SK-N-SH (cell line): ENCODE data around the gene BAG1. TPM values are rescaled to one million over a fixed set of nuclear protein-coding genes. Genes with fewer than 3 reads are reported as not detected.

Experiments
- CTCF ChIA-PET: fragments of 300-600, 350-600 bp; formaldehyde crosslinking; extraction: SDS; loops from one replicate; lab custom pipeline; 2021; lab: Yijun Ruan, JAX
- POLR2A ChIA-PET: fragments of 350-600 bp; sonication (Branson Sonifier 250); formaldehyde crosslinking; extraction: SDS; loops from one replicate; lab custom pipeline; 2020; ENCODE audit warnings: antibody characterized with exemption, inconsistent platforms; lab: Yijun Ruan, JAX
- DNase-seq: peaks from one replicate; pipeline ENCODE4 v3.0.0; 2012
- H2AFZ ChIP-seq: fragments of 200-600 bp; sonication (generic); 2 replicates; pipeline ENCODE4 v1.8.1; 2016; ENCODE audit warnings: antibody characterized with exemption, mild to moderate bottlenecking, low read depth
- H3F3A ChIP-seq: fragments of 200-600 bp; sonication (generic); replicated peaks from 2 replicates; pipeline ENCODE3; 2016; ENCODE audit warnings: antibody characterized with exemption, mild to moderate bottlenecking; ENCODE audit not compliant: insufficient read depth
- H3K27ac ChIP-seq, 2 experiments: fragments of 200-500 bp in 1 of 2; fragments of 200-600 bp in 1 of 2; sonication (Bioruptor generic) in 1 of 2; sonication (generic), shearing (Covaris generic) in 1 of 2; 2 replicates each; pipeline versions ENCODE4 v1.5.1 to v1.6.1; 2014 to 2016; ENCODE audit warnings: low read depth in 2 of 2, inconsistent platforms in 1 of 2, low read length in 1 of 2, mild to moderate bottlenecking in 1 of 2, mixed read lengths in 1 of 2
- H3K27me3 ChIP-seq: fragments of 200-600 bp; sonication (generic), shearing (Covaris generic); 2 replicates; pipeline ENCODE4 v1.6.1; 2016; ENCODE audit warnings: mixed run types; ENCODE audit not compliant: insufficient read depth
- H3K36me3 ChIP-seq, 2 experiments: fragments of 200-500 bp in 1 of 2; fragments of 200-600 bp in 1 of 2; sonication (Bioruptor generic) in 1 of 2; sonication (generic) in 1 of 2; replicated peaks in 1 of 2; 2 replicates each; pipeline versions ENCODE3 to v1.5.1; 2014 to 2016; ENCODE audit warnings: low read length in 1 of 2, mild to moderate bottlenecking in 1 of 2; ENCODE audit not compliant: insufficient read depth in 2 of 2, control insufficient read depth in 1 of 2
- H3K4me1 ChIP-seq, 2 experiments: fragments of 200-500 bp in 1 of 2; fragments of 200-600 bp in 1 of 2; sonication (Bioruptor generic) in 1 of 2; sonication (generic), shearing (Covaris generic) in 1 of 2; 2 replicates each; pipeline versions ENCODE4 v1.5.1 to v1.6.1; 2014 to 2016; ENCODE audit warnings: low read depth in 1 of 2, low read length in 1 of 2, mixed run types in 1 of 2; ENCODE audit not compliant: insufficient read depth in 2 of 2, control insufficient read depth in 1 of 2
- H3K4me2 ChIP-seq: fragments of 200-600 bp; sonication (generic), shearing (Covaris generic); 2 replicates; pipeline ENCODE4 v1.6.1; 2017; ENCODE audit warnings: mixed run types
- H3K4me3 ChIP-seq, 2 experiments: fragments of 200-500 bp in 1 of 2; fragments of 200-600 bp in 1 of 2; sonication (Bioruptor generic) in 1 of 2; sonication (generic), shearing (Covaris generic) in 1 of 2; 2 replicates each; pipeline versions ENCODE4 v1.5.1 to v1.8.1; 2014 to 2016; ENCODE audit warnings: low read depth in 2 of 2, inconsistent platforms in 1 of 2, low read length in 1 of 2, mild to moderate bottlenecking in 1 of 2, mixed read lengths in 1 of 2, moderate library complexity in 1 of 2
- H3K79me2 ChIP-seq: fragments of 200-600 bp; sonication (generic); 2 replicates; pipeline ENCODE4 v1.8.1; 2017; ENCODE audit warnings: mild to moderate bottlenecking; ENCODE audit not compliant: insufficient read depth
- H3K9ac ChIP-seq: fragments of 200-600 bp; sonication (generic); 2 replicates; pipeline ENCODE4 v1.6.1; 2017; ENCODE audit warnings: mixed run types
- H3K9me2 ChIP-seq: fragments of 200-600 bp; sonication (generic); 2 replicates; pipeline ENCODE4 v1.6.1; 2017; ENCODE audit warnings: mixed run types
- H3K9me3 ChIP-seq: fragments of 200-600 bp; sonication (generic); 2 replicates; pipeline ENCODE4 v1.6.1; 2017; ENCODE audit warnings: mixed run types, mild to moderate bottlenecking, moderate library complexity
- H4K20me1 ChIP-seq: fragments of 200-600 bp; sonication (generic); 2 replicates; pipeline ENCODE4 v1.6.1; 2017; ENCODE audit warnings: mild to moderate bottlenecking, mixed run types; ENCODE audit not compliant: insufficient read depth
- CHD2 ChIP-seq: fragments of 150-350 bp; IDR thresholded peaks from 2 replicates; pipeline ENCODE4 v1.6.1; 2018; ENCODE audit warnings: low read length; ENCODE audit not compliant: partially characterized antibody
- FOXJ3 ChIP-seq: sonication (generic); formaldehyde crosslinking; IDR thresholded peaks from 2 replicates; pipeline ENCODE4 v1.5.1; 2020; ENCODE audit warnings: mild to moderate bottlenecking, missing genetic modification reagents
- GABPA ChIP-seq: IDR thresholded peaks from 2 replicates; pipeline ENCODE4 v1.4.0; 2012; ENCODE audit warnings: low read depth, mild to moderate bottlenecking
- IRF3 ChIP-seq: fragments of 150-350 bp; IDR thresholded peaks from 2 replicates; pipeline ENCODE4 v1.6.1; 2016; ENCODE audit warnings: mild to moderate bottlenecking, low read depth, low read length
- MXI1 ChIP-seq: IDR thresholded peaks from 2 replicates; pipeline ENCODE4 v1.6.1; 2012; ENCODE audit warnings: mild to moderate bottlenecking, low read depth, low read length, improper control_type of control experiment
- NFIC ChIP-seq: IDR thresholded peaks from 2 replicates; pipeline ENCODE4 v1.4.0; 2012; ENCODE audit warnings: borderline replicate concordance
- PBX3 ChIP-seq: IDR thresholded peaks from 2 replicates; pipeline ENCODE4; 2012
- POLR2AphosphoS5 ChIP-seq: IDR thresholded peaks from 2 replicates; pipeline ENCODE4 v1.6.1; 2012; ENCODE audit warnings: low read depth, low read length
- RAD21 ChIP-seq: IDR thresholded peaks from 2 replicates; pipeline ENCODE4 v1.6.1; 2012; ENCODE audit warnings: mild to moderate bottlenecking, low read length
- RCOR1 ChIP-seq: fragments of 150-350 bp; IDR thresholded peaks from 2 replicates; pipeline ENCODE4 v1.6.1; 2017; ENCODE audit warnings: antibody characterized with exemption, low read length
- RXRA ChIP-seq: IDR thresholded peaks from 2 replicates; pipeline ENCODE4 v1.4.0; 2012; ENCODE audit warnings: low read depth, mild to moderate bottlenecking, borderline replicate concordance
- SMC3 ChIP-seq: IDR thresholded peaks from 2 replicates; pipeline ENCODE4 v1.6.1; 2012; ENCODE audit warnings: low read depth, low read length, improper control_type of control experiment
- TEAD4 ChIP-seq: IDR thresholded peaks from 2 replicates; pipeline ENCODE4 v1.4.0; 2012; ENCODE audit warnings: mild to moderate bottlenecking, borderline replicate concordance; ENCODE audit not compliant: insufficient read depth
- USF2 ChIP-seq: fragments of 150-350 bp; IDR thresholded peaks from 2 replicates; pipeline ENCODE4 v1.6.1; 2017; ENCODE audit warnings: antibody characterized with exemption, low read length, low read depth, borderline replicate concordance
- YY1 ChIP-seq: IDR thresholded peaks from 2 replicates; pipeline ENCODE4 v1.4.0; 2012; ENCODE audit warnings: low read depth, mild to moderate bottlenecking
- WGBS: methylation state at CpG from one replicate; pipeline ENCODE4 v1.1.6; 2017; ENCODE audit warnings: low lambda C conversion rate; 5-methylcytosine and 5-hydroxymethylcytosine counted together
- polyA plus RNA-seq, 3 experiments: library from polyadenylated mRNA; depleted of rRNA; stranded (reverse); fragments of >200 nt; gene quantifications; 2 replicates each; pipeline ENCODE4 v1.2.3, GENCODE V29; 2012
- TF ChIP-seq, protein P1 (sequence below): fragments of 200-600 bp; sonication (generic); IDR thresholded peaks from 2 replicates; pipeline ENCODE4 v1.6.1; 2017; ENCODE audit warnings: antibody characterized with exemption, mild to moderate bottlenecking, moderate library complexity
- TF ChIP-seq, protein P2 (sequence below): IDR thresholded peaks from 2 replicates; pipeline ENCODE4 v1.6.1; 2012; ENCODE audit warnings: mild to moderate bottlenecking, low read depth, low read length, moderate library complexity
- TF ChIP-seq, protein P3 (sequence below): IDR thresholded peaks from 2 replicates; pipeline ENCODE4 v1.4.0; 2012; ENCODE audit warnings: low read depth, borderline replicate concordance

Gene BAG1
- polyA plus RNA-seq, 1 of the 3 experiments (the other 2 are of a cell fraction), result 49.9 TPM

DNA sequence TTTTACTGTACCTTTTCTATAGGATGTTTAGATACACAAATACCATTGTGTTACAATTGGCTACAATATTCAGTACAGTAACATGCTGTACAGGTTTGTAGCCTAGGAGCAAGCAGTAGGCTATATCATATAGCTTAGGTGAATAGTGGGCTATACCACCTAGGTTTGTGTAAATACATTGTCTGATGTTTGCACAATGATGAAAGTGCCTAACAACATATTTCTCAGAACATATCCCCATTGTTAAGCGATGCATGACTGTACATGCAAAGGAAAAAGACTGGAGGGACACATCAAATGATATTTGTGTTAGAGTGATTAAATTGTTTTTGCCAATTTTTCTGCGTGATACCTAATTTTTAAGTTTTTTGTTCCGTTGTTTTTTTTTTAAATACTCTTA lies 5.6 kb upstream of the BAG1 start:
- Histone ChIP-seq H3K4me3 (no peak overlapping the region), H4K20me1 (no peaks in the 10 kb centered on the region), H3K9me3 (no peaks in the 10 kb centered on the region), H3K27me3 (no peaks in the 10 kb centered on the region), H3K9me2 (no peaks in the 10 kb centered on the region), H3K4me2 (no peak overlapping the region), H3K9ac (no peak overlapping the region), H2AFZ (no peak overlapping the region), H3K36me3 (peaks cover 64 to 74% of the 10 kb centered on the region in 2 experiments), H3K4me1 (peaks cover 8 to 9% of the 10 kb centered on the region in 2 experiments; a peak in 3 of 4 replicates), H3K27ac (no peak overlapping the region), H3F3A (peaks cover 18% of the 10 kb centered on the region), H3K79me2 (peaks cover 47% of the 10 kb centered on the region)
- DNase-seq, result no peak
- TF ChIP-seq IRF3 (no peak), PBX3 (no peak), MXI1 (no peak), POLR2AphosphoS5 (no peak), SMC3 (no peak), RXRA (no peak), GABPA (no peak), RCOR1 (no peak), TEAD4 (no peak), USF2 (no peak), YY1 (no peak), CHD2 (no peak), NFIC (no peak), FOXJ3 (CRISPR knock-in tag) (no peak), RAD21 (no peak)
- TF ChIP-seq, protein P1, sequence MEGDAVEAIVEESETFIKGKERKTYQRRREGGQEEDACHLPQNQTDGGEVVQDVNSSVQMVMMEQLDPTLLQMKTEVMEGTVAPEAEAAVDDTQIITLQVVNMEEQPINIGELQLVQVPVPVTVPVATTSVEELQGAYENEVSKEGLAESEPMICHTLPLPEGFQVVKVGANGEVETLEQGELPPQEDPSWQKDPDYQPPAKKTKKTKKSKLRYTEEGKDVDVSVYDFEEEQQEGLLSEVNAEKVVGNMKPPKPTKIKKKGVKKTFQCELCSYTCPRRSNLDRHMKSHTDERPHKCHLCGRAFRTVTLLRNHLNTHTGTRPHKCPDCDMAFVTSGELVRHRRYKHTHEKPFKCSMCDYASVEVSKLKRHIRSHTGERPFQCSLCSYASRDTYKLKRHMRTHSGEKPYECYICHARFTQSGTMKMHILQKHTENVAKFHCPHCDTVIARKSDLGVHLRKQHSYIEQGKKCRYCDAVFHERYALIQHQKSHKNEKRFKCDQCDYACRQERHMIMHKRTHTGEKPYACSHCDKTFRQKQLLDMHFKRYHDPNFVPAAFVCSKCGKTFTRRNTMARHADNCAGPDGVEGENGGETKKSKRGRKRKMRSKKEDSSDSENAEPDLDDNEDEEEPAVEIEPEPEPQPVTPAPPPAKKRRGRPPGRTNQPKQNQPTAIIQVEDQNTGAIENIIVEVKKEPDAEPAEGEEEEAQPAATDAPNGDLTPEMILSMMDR, result no peak
- TF ChIP-seq, protein P2, sequence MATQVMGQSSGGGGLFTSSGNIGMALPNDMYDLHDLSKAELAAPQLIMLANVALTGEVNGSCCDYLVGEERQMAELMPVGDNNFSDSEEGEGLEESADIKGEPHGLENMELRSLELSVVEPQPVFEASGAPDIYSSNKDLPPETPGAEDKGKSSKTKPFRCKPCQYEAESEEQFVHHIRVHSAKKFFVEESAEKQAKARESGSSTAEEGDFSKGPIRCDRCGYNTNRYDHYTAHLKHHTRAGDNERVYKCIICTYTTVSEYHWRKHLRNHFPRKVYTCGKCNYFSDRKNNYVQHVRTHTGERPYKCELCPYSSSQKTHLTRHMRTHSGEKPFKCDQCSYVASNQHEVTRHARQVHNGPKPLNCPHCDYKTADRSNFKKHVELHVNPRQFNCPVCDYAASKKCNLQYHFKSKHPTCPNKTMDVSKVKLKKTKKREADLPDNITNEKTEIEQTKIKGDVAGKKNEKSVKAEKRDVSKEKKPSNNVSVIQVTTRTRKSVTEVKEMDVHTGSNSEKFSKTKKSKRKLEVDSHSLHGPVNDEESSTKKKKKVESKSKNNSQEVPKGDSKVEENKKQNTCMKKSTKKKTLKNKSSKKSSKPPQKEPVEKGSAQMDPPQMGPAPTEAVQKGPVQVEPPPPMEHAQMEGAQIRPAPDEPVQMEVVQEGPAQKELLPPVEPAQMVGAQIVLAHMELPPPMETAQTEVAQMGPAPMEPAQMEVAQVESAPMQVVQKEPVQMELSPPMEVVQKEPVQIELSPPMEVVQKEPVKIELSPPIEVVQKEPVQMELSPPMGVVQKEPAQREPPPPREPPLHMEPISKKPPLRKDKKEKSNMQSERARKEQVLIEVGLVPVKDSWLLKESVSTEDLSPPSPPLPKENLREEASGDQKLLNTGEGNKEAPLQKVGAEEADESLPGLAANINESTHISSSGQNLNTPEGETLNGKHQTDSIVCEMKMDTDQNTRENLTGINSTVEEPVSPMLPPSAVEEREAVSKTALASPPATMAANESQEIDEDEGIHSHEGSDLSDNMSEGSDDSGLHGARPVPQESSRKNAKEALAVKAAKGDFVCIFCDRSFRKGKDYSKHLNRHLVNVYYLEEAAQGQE, result no peak
- TF ChIP-seq, protein P3, sequence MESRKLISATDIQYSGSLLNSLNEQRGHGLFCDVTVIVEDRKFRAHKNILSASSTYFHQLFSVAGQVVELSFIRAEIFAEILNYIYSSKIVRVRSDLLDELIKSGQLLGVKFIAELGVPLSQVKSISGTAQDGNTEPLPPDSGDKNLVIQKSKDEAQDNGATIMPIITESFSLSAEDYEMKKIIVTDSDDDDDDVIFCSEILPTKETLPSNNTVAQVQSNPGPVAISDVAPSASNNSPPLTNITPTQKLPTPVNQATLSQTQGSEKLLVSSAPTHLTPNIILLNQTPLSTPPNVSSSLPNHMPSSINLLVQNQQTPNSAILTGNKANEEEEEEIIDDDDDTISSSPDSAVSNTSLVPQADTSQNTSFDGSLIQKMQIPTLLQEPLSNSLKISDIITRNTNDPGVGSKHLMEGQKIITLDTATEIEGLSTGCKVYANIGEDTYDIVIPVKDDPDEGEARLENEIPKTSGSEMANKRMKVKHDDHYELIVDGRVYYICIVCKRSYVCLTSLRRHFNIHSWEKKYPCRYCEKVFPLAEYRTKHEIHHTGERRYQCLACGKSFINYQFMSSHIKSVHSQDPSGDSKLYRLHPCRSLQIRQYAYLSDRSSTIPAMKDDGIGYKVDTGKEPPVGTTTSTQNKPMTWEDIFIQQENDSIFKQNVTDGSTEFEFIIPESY, result no peak
- ChIA-PET POLR2A (no interaction called here), CTCF (no interaction called here)
- WGBS, result 96% methylated on average over 3 of the region's 3 CpGs
